GM23248 (cell line): ENCODE measurements around the gene KRTAP29-1. TPM values are rescaled to one million over a fixed set of nuclear protein-coding genes. Genes with fewer than 3 reads are reported as not detected.

ENCODE experiments used
- DNase-seq: peaks from one replicate; pipeline ENCODE4 v3.0.0-alpha.2; 2015
- H2AFZ ChIP-seq: fragments of 200-600 bp; sonication (generic); 2 replicates; pipeline ENCODE4 v1.6.1; 2016; ENCODE audit warnings: antibody characterized with exemption
- H3F3A ChIP-seq: fragments of 200-600 bp; sonication (generic); 2 replicates; pipeline ENCODE4 v1.6.1; 2016; ENCODE audit warnings: mild to moderate bottlenecking, antibody characterized with exemption, mixed run types; ENCODE audit not compliant: insufficient read depth
- H3K27ac ChIP-seq: fragments of 200-600 bp; sonication (generic); 2 replicates; pipeline ENCODE4 v1.5.1; 2016; ENCODE audit warnings: mild to moderate bottlenecking
- H3K27me3 ChIP-seq: fragments of 200-600 bp; sonication (generic); replicated peaks from 2 replicates; pipeline ENCODE4 v1.6.1; 2016; ENCODE audit warnings: mild to moderate bottlenecking; ENCODE audit not compliant: insufficient read depth
- H3K36me3 ChIP-seq: fragments of 200-600 bp; sonication (generic); 2 replicates; pipeline ENCODE4 v1.6.1; 2016; ENCODE audit warnings: low read depth, mild to moderate bottlenecking
- H3K4me1 ChIP-seq: fragments of 200-600 bp; sonication (generic); 2 replicates; pipeline ENCODE4 v1.6.1; 2016; ENCODE audit warnings: mild to moderate bottlenecking; ENCODE audit not compliant: insufficient read depth
- H3K4me2 ChIP-seq: fragments of 200-600 bp; sonication (generic); one replicate; pipeline ENCODE4 v1.6.1; 2016; ENCODE audit warnings: mild to moderate bottlenecking; ENCODE audit not compliant: unreplicated experiment
- H3K4me3 ChIP-seq: fragments of 200-600 bp; sonication (generic); 2 replicates; pipeline ENCODE4 v1.5.1; 2016; ENCODE audit warnings: mild to moderate bottlenecking
- H3K79me2 ChIP-seq: fragments of 200-600 bp; sonication (generic); 2 replicates; pipeline ENCODE4 v1.6.1; 2016; ENCODE audit warnings: mild to moderate bottlenecking; ENCODE audit not compliant: insufficient read depth
- H3K9ac ChIP-seq: fragments of 200-600 bp; sonication (generic); 2 replicates; pipeline ENCODE4 v1.6.1; 2016; ENCODE audit warnings: mild to moderate bottlenecking
- H3K9me2 ChIP-seq: fragments of 200-600 bp; sonication (generic); 2 replicates; pipeline ENCODE4 v1.6.1; 2016; ENCODE audit warnings: mixed run types, mild to moderate bottlenecking, moderate library complexity; ENCODE audit not compliant: insufficient read depth
- H3K9me3 ChIP-seq: fragments of 200-600 bp; sonication (generic); one replicate; pipeline ENCODE4 v1.6.1; 2017; ENCODE audit warnings: low read depth
- H4K20me1 ChIP-seq: fragments of 200-600 bp; sonication (generic); 2 replicates; pipeline ENCODE4 v1.6.0; 2016; ENCODE audit not compliant: insufficient read depth
- EZH2 ChIP-seq: fragments of 200-600 bp; sonication (generic); IDR thresholded peaks from 2 replicates; pipeline ENCODE4 v1.6.1; 2018; ENCODE audit warnings: antibody characterized with exemption, mild to moderate bottlenecking; ENCODE audit not compliant: insufficient read depth, poor library complexity, severe bottlenecking
- EZH2phosphoT487 ChIP-seq: fragments of 200-600 bp; sonication (generic); IDR thresholded peaks from 2 replicates; pipeline ENCODE4 v1.6.1; 2018; ENCODE audit warnings: antibody characterized with exemption, moderate library complexity, mild to moderate bottlenecking, low read depth; ENCODE audit not compliant: insufficient read depth
- WGBS, 2 experiments: methylation state at CpG; one replicate each; pipeline ENCODE4 v1.1.6; 2015 to 2017; ENCODE audit warnings: low lambda C conversion rate in 2 of 2, low coverage in 1 of 2; ENCODE audit errors: missing lambda C conversion rate in 2 of 2; 5-methylcytosine and 5-hydroxymethylcytosine counted together
- in situ Hi-C: fragments of 300-500 bp; cut with MboI; formaldehyde crosslinking; loops from 2 replicates; pipeline ENCODE4 v1.15.0; 2020
- polyA plus RNA-seq: library from polyadenylated mRNA; unstranded; fragments of >200 nt; fragmentation: Nextera tagmentation; extraction: Ambion mirVana; gene quantifications from 2 replicates; pipeline ENCODE4 v1.2.1, GENCODE V29; 2016
- total RNA-seq: library from RNA; depleted of rRNA; stranded (reverse); fragments of >200 nt; shearing (Covaris generic); gene quantifications from 2 replicates; pipeline ENCODE4 v1.2.3, GENCODE V29; 2014

KRTAP29-1 gene
- total and polyA plus RNA-seq, 2 experiments from 2014 or later = not detected

- no peaks in the 10 kb centered on the region for H3K9me3 ChIP-seq
- H3K9me2 ChIP-seq = no peaks in the 10 kb centered on the region
- no peak overlapping the region for H3K4me2 ChIP-seq
- in situ Hi-C loops = loop anchor here (25.0 kb wide), 1 partner anchor 328 kb away; no protein-coding TSS in a partner anchor
- no peaks in the 10 kb centered on the region for H3K27me3 ChIP-seq
- H3K4me1 ChIP-seq = no peaks in the 10 kb centered on the region
- TF ChIP-seq EZH2 (no peak), EZH2phosphoT487 (no peak)
- 98 to 100% methylated on average over 3 of the region's 3 CpGs for WGBS, 2 experiments
- no peak overlapping the region for H3K27ac ChIP-seq
- no peak overlapping the region for H3K9ac ChIP-seq
- H3K36me3 ChIP-seq = no peaks in the 10 kb centered on the region
- H3K79me2 ChIP-seq = no peaks in the 10 kb centered on the region
- H2AFZ ChIP-seq = no peak overlapping the region
- DNase-seq = no peak
- H3K4me3 ChIP-seq = no peak overlapping the region
- H3F3A ChIP-seq = peaks cover 6% of the 10 kb centered on the region; the same call in 1 of the 2 replicates
- no peaks in the 10 kb centered on the region for H4K20me1 ChIP-seq
Measured at GRCh38 chr17:41333836-41334235, 31.2 kb upstream of the KRTAP29-1 start.

- no peaks in the 10 kb centered on the region for H3K4me1 ChIP-seq
- no peak overlapping the region for H2AFZ ChIP-seq
- no peaks in the 10 kb centered on the region for H3K36me3 ChIP-seq
- TF ChIP-seq EZH2phosphoT487 (no peak), EZH2 (no peak)
- H3F3A ChIP-seq = no peaks in the 10 kb centered on the region
- H3K9me2 ChIP-seq = no peaks in the 10 kb centered on the region
- WGBS, 2 experiments = 99 to 100% methylated on average over 5 of the region's 5 CpGs
- no peaks in the 10 kb centered on the region for H3K9me3 ChIP-seq
- no peak overlapping the region for H3K27ac ChIP-seq
- H3K4me2 ChIP-seq = no peak overlapping the region
- H3K79me2 ChIP-seq = no peaks in the 10 kb centered on the region
- no peak overlapping the region for H3K4me3 ChIP-seq
- H3K9ac ChIP-seq = no peak overlapping the region
- no peaks in the 10 kb centered on the region for H3K27me3 ChIP-seq
- no peak for DNase-seq
- H4K20me1 ChIP-seq = no peaks in the 10 kb centered on the region
- in situ Hi-C loops = loop anchor here (25.0 kb wide), 1 partner anchor 329 kb away; no protein-coding TSS in a partner anchor
Measured at GRCh38 chr17:41333098-41333497, 30.4 kb upstream of the KRTAP29-1 start.

- H3K4me2 ChIP-seq = no peak overlapping the region
- TF ChIP-seq EZH2 = no peak
- no peaks in the 10 kb centered on the region for H3K79me2 ChIP-seq
- H3K9me3 ChIP-seq = no peaks in the 10 kb centered on the region
- no peaks in the 10 kb centered on the region for H3K27me3 ChIP-seq
- no peak overlapping the region for H3K27ac ChIP-seq
- no peak overlapping the region for H2AFZ ChIP-seq
- DNase-seq = no peak
- H3K9ac ChIP-seq = no peak overlapping the region
- no peak overlapping the region for H3K4me3 ChIP-seq
- in situ Hi-C loops = loop anchor here (25.0 kb wide), 1 partner anchor 330 kb away; no protein-coding TSS in a partner anchor
- WGBS, 2 experiments = 78 to 97% methylated on average over 2 of the region's 2 CpGs
- no peaks in the 10 kb centered on the region for H3F3A ChIP-seq
- no peaks in the 10 kb centered on the region for H4K20me1 ChIP-seq
- H3K4me1 ChIP-seq = no peaks in the 10 kb centered on the region
- no peaks in the 10 kb centered on the region for H3K36me3 ChIP-seq
- no peaks in the 10 kb centered on the region for H3K9me2 ChIP-seq
Measured at GRCh38 chr17:41332239-41332638, 29.6 kb upstream of the KRTAP29-1 start.

GRCh38 chr17:41331606-41332005, 29.0 kb upstream of the KRTAP29-1 start:
- Histone ChIP-seq H3K36me3 (no peaks in the 10 kb centered on the region), H3K4me1 (no peaks in the 10 kb centered on the region), H3K9me2 (no peaks in the 10 kb centered on the region), H3K27ac (no peak overlapping the region), H3K4me3 (no peak overlapping the region), H3K79me2 (no peaks in the 10 kb centered on the region), H3F3A (no peaks in the 10 kb centered on the region), H4K20me1 (no peaks in the 10 kb centered on the region), H3K9ac (no peak overlapping the region), H2AFZ (no peak overlapping the region), H3K27me3 (no peaks in the 10 kb centered on the region), H3K9me3 (no peaks in the 10 kb centered on the region), H3K4me2 (no peak overlapping the region)
- in situ Hi-C loops = loop anchor here (25.0 kb wide), 1 partner anchor 331 kb away; no protein-coding TSS in a partner anchor
- 81 to 83% methylated on average over 6 to 7 of the region's 7 CpGs for WGBS, 2 experiments
- TF ChIP-seq EZH2phosphoT487 = no peak
- no peak for TF ChIP-seq EZH2
- no peak for DNase-seq
